ENCODE results near the gene WWOX. TPM values are rescaled to one million over a fixed set of nuclear protein-coding genes. Genes with fewer than 3 reads are reported as not detected.
"Not testable (repeated sequence)": the region's sequence is repeated elsewhere in the genome, so short reads cannot be mapped to it uniquely, and the experiment has no call there.

The WWOX gene
- 10 to 100 TPM; 12.9 to 53.5 (median 25.6) TPM for total RNA-seq

- H3K27ac ChIP-seq = peak within 1 kb of the TSS; percentile 67 to 90 (median 88)
- no peaks in the 10 kb centered on the region for H3K36me3 ChIP-seq
- no peaks in the 10 kb centered on the region for H3K9me3 ChIP-seq
- peak within 1 kb of the TSS; percentile 66 to 76 for H3K4me3 ChIP-seq
- no peaks in the 10 kb centered on the region for H3K27me3 ChIP-seq
- WGBS, 2 donors (ENCODE audit: low coverage in 1 of 2) = 0 to 3% methylated on average over 1 to 5 of the region's 84 CpGs
- peaks cover 0 to 23% (median 7%) of the 10 kb centered on the region in 3 donors for H3K4me1 ChIP-seq
- ATAC-seq = peak; percentile 98
- TF ChIP-seq POLR2A (IDR thresholded peaks at IDR 0.05) = peak; percentile 32 to 55
- TF ChIP-seq, protein P1, sequence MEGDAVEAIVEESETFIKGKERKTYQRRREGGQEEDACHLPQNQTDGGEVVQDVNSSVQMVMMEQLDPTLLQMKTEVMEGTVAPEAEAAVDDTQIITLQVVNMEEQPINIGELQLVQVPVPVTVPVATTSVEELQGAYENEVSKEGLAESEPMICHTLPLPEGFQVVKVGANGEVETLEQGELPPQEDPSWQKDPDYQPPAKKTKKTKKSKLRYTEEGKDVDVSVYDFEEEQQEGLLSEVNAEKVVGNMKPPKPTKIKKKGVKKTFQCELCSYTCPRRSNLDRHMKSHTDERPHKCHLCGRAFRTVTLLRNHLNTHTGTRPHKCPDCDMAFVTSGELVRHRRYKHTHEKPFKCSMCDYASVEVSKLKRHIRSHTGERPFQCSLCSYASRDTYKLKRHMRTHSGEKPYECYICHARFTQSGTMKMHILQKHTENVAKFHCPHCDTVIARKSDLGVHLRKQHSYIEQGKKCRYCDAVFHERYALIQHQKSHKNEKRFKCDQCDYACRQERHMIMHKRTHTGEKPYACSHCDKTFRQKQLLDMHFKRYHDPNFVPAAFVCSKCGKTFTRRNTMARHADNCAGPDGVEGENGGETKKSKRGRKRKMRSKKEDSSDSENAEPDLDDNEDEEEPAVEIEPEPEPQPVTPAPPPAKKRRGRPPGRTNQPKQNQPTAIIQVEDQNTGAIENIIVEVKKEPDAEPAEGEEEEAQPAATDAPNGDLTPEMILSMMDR (IDR thresholded peaks at IDR 0.05) = peak in 3 of 4 experiments; percentile 69 to 85 (median 74)
- TF ChIP-seq POLR2AphosphoS5 (IDR thresholded peaks at IDR 0.05) = peak; percentile 54
- TF ChIP-seq EP300 (IDR thresholded peaks at IDR 0.05) = no peak
These were observed at the start of gene WWOX for GRCh38 chr16:78099271-78100111. Gene WWOX, plus strand, starts transcription at chr16:78099654.

DNA sequence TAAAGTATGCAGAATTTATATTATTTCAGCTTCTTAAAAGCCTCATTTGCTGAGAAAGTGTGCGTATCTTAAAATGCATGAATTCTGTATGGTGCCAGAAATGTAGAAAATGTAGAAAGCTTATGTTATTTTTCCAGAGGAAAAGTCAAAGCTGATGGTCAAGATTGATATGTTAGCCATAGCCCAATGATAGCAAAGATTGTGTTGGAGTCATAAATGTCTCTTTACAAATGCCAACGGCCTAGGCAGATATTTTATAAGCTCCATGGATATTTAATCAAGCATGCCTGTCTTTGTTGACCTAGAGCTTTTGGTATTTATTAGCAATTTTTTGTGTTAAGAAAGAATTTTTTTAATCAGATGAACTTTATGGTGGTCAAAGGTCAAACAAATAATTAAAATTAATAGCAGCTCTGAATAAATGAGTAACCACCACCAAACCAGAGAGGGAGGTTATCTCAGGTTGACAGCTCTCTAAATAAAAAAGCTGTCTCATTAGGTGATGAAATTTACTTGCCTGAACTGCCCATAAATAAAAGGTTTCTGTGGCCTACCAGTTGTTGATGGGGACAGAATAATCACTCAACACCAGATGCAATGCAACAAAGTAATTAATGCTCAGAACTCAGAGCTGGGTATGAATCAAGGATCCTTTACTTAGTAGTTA, 48.6 kb upstream of the WWOX start:
- TF ChIP-seq POLR2A (IDR thresholded peaks at IDR 0.05) (no peak), EP300 (IDR thresholded peaks at IDR 0.05) (no peak), POLR2AphosphoS5 (IDR thresholded peaks at IDR 0.05) (no peak)
- TF ChIP-seq, protein P1 (IDR thresholded peaks at IDR 0.05) = no peak

GRCh38 chr16:78057803-78058564, 41.5 kb upstream of the WWOX start:
- no peak for TF ChIP-seq POLR2AphosphoS5 (IDR thresholded peaks at IDR 0.05)
- no peak for TF ChIP-seq POLR2A (IDR thresholded peaks at IDR 0.05)
- TF ChIP-seq, protein P1 (IDR thresholded peaks at IDR 0.05) = no peak
- no peak for TF ChIP-seq EP300 (IDR thresholded peaks at IDR 0.05)
- H3K27ac ChIP-seq = no peak overlapping the region
- H3K36me3 ChIP-seq = no peaks in the 10 kb centered on the region
- no peaks in the 10 kb centered on the region for H3K4me1 ChIP-seq
- peaks cover 23% of the 10 kb centered on the region for H3K27me3 ChIP-seq
- H3K4me3 ChIP-seq = no peak overlapping the region
- H3K9me3 ChIP-seq = no peaks in the 10 kb centered on the region
- WGBS, 2 donors (ENCODE audit: low coverage in 1 of 2) = 36 to 60% methylated on average over 7 to 9 of the region's 9 CpGs
- ATAC-seq = no peak

More for the DNA sequence above, 48.6 kb upstream of the WWOX start:
- Histone ChIP-seq H3K36me3 (no peaks in the 10 kb centered on the region), H3K27me3 (peaks cover 21% of the 10 kb centered on the region), H3K9me3 (no peaks in the 10 kb centered on the region), H3K4me1 (peaks cover 0 to 1% (median 0%) of the 10 kb centered on the region in 3 donors), H3K4me3 (no peak overlapping the region), H3K27ac (no peak overlapping the region)
- ATAC-seq = no peak
- 69 to 71% methylated on average over 2 of the region's 2 CpGs for WGBS, 2 donors (ENCODE audit: low coverage in 1 of 2)

DNA sequence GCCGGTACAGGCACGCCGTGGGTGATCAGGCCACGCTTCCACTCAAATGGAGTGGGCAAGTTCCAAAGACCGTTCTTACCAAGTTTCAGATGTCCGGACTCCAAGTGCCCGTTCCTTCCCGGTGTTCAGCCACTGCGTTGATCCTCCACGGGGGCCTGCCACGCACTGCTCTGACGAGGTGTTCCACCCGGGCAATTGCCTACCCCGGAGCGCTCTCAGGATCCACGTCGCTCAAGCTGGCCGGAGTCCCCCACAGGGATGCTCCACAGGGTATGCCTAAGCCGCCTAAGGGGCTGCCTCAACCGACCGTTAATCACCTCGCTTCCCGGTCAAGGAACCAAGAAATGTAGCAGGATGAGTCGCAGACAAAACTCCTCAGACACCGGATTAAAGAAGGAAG, 39.6 kb upstream of the WWOX start:
- WGBS, 2 donors (ENCODE audit: low coverage in 1 of 2) = 100% methylated on average over 4 of the region's 25 CpGs; no CpG with 5 or more reads in 1 of the 2 donors
- ATAC-seq, H3K36me3 ChIP-seq, H3K4me1 ChIP-seq, H3K27ac ChIP-seq, H3K4me3 ChIP-seq, H3K9me3 ChIP-seq: not testable (repeated sequence)
- peaks cover 23% of the 10 kb centered on the region for H3K27me3 ChIP-seq

- no peak for TF ChIP-seq POLR2AphosphoS5 (IDR thresholded peaks at IDR 0.05)
- H3K9me3 ChIP-seq = no peaks in the 10 kb centered on the region
- no peaks in the 10 kb centered on the region for H3K36me3 ChIP-seq
- no peaks in the 10 kb centered on the region for H3K4me1 ChIP-seq
- H3K27ac ChIP-seq = no peak overlapping the region
- no peak overlapping the region for H3K4me3 ChIP-seq
- ATAC-seq = no peak
- peaks cover 23% of the 10 kb centered on the region for H3K27me3 ChIP-seq
- 17 to 28% methylated on average over 4 to 5 of the region's 5 CpGs for WGBS, 2 donors (ENCODE audit: low coverage in 1 of 2)
These were observed 39.2 kb upstream of the WWOX start for GRCh38 chr16:78060295-78060694.

Data from gastroesophageal sphincter (tissue), 4 donors.